Medulla oblongata (tissue), 1 donor: ENCODE data around the gene ACRBP.
"Not testable (repeated sequence)": the region's sequence is repeated elsewhere in the genome, so short reads cannot be mapped to it uniquely, and the experiment has no call there.

Experiments
- DNase-seq: peaks from one replicate; pipeline ENCODE4 v3.0.0-alpha.2; 2015; ENCODE audit errors: extremely low spot score

ACRBP gene

GRCh38 chr12:6614513-6615172 is 32.6 kb downstream of the ACRBP start:
- DNase-seq = no peak

- DNase-seq = peak; percentile 99
Measured at GRCh38 chr12:6613776-6614512, 33.3 kb downstream of the ACRBP start.

GRCh38 chr12:6613015-6613775 is 34.0 kb downstream of the ACRBP start:
- DNase-seq = peak; percentile 93

GRCh38 chr12:6612652-6613014 is 34.6 kb downstream of the ACRBP start:
- no peak for DNase-seq

GRCh38 chr12:6612247-6612646 is 35.0 kb downstream of the ACRBP start:
- DNase-seq = no peak

GRCh38 chr12:6608592-6609281 is 38.5 kb downstream of the ACRBP start:
- no peak for DNase-seq

- peak; percentile 67 for DNase-seq
Measured at GRCh38 chr12:6607751-6608591, 39.3 kb downstream of the ACRBP start.

GRCh38 chr12:6606331-6607131 is 40.7 kb downstream of the ACRBP start:
- DNase-seq = peak; percentile 64

- DNase-seq = peak; percentile 17
Measured at GRCh38 chr12:6605421-6606330, 41.6 kb downstream of the ACRBP start.

- DNase-seq = no peak
Measured at GRCh38 chr12:6604259-6605029, 42.8 kb downstream of the ACRBP start.

GRCh38 chr12:6603095-6603567 is 44.1 kb downstream of the ACRBP start:
- DNase-seq = peak; percentile 48

- DNase-seq = no peak
Measured at GRCh38 chr12:6602526-6602925, 44.7 kb downstream of the ACRBP start.

- not testable (repeated sequence) for DNase-seq
Measured at GRCh38 chr12:6595673-6596072, 51.6 kb downstream of the ACRBP start.

- DNase-seq = no peak
Measured at GRCh38 chr12:6592087-6592486, 55.1 kb downstream of the ACRBP start.
